ENCODE measurements around the gene KHDRBS2. TPM values are rescaled to one million over a fixed set of nuclear protein-coding genes. Genes with fewer than 3 reads are reported as not detected.

The KHDRBS2 gene
- total RNA-seq, 1 donor from 2014 or later: not detected

GRCh38 chr6:62162858-62163257 lies 123.2 kb downstream of the KHDRBS2 start:
- no peak for DNase-seq (ENCODE audit: extremely low spot score, unreplicated experiment)
- no peak overlapping the region for H3K4me3 Mint-ChIP-seq (ENCODE audit: unreplicated experiment)
- no peaks in the 10 kb centered on the region for H3K36me3 Mint-ChIP-seq (ENCODE audit: unreplicated experiment)
- H3K9me3 Mint-ChIP-seq (ENCODE audit: unreplicated experiment): peaks cover 18% of the 10 kb centered on the region
- no peaks in the 10 kb centered on the region for H3K4me1 Mint-ChIP-seq (ENCODE audit: unreplicated experiment)
- no peak overlapping the region for H3K27ac Mint-ChIP-seq (ENCODE audit: unreplicated experiment)
- no peaks in the 10 kb centered on the region for H3K27me3 Mint-ChIP-seq (ENCODE audit: unreplicated experiment)
- TF ChIP-seq, protein P1, sequence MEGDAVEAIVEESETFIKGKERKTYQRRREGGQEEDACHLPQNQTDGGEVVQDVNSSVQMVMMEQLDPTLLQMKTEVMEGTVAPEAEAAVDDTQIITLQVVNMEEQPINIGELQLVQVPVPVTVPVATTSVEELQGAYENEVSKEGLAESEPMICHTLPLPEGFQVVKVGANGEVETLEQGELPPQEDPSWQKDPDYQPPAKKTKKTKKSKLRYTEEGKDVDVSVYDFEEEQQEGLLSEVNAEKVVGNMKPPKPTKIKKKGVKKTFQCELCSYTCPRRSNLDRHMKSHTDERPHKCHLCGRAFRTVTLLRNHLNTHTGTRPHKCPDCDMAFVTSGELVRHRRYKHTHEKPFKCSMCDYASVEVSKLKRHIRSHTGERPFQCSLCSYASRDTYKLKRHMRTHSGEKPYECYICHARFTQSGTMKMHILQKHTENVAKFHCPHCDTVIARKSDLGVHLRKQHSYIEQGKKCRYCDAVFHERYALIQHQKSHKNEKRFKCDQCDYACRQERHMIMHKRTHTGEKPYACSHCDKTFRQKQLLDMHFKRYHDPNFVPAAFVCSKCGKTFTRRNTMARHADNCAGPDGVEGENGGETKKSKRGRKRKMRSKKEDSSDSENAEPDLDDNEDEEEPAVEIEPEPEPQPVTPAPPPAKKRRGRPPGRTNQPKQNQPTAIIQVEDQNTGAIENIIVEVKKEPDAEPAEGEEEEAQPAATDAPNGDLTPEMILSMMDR (IDR thresholded peaks at IDR 0.05): no peak

DNA sequence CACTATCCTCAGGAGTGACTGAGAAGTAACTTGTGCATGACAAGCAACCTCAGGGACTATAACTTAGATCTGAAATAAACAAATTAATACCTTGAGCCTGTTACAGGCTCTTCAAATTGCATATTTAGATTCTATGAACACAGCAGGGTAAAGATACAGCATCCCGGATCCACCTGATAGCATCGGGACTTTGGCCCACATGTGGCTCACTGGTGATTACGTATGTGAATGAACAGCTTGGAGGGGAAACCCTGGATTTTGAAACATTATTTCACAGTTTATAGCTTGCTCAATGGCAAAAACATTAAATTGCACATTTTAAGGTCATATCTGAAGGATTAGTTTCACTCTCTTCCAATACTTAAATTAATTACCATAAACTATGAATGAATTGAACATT lies 133.2 kb downstream of the KHDRBS2 start:
- Mint-ChIP-seq H3K36me3 (ENCODE audit: unreplicated experiment) (no peaks in the 10 kb centered on the region), H3K4me3 (ENCODE audit: unreplicated experiment) (no peak overlapping the region), H3K27ac (ENCODE audit: unreplicated experiment) (no peak overlapping the region), H3K9me3 (ENCODE audit: unreplicated experiment) (no peaks in the 10 kb centered on the region), H3K27me3 (ENCODE audit: unreplicated experiment) (no peaks in the 10 kb centered on the region), H3K4me1 (ENCODE audit: unreplicated experiment) (no peaks in the 10 kb centered on the region)
- TF ChIP-seq, protein P1 (IDR thresholded peaks at IDR 0.05): no peak
- DNase-seq (ENCODE audit: extremely low spot score, unreplicated experiment): no peak

DNA sequence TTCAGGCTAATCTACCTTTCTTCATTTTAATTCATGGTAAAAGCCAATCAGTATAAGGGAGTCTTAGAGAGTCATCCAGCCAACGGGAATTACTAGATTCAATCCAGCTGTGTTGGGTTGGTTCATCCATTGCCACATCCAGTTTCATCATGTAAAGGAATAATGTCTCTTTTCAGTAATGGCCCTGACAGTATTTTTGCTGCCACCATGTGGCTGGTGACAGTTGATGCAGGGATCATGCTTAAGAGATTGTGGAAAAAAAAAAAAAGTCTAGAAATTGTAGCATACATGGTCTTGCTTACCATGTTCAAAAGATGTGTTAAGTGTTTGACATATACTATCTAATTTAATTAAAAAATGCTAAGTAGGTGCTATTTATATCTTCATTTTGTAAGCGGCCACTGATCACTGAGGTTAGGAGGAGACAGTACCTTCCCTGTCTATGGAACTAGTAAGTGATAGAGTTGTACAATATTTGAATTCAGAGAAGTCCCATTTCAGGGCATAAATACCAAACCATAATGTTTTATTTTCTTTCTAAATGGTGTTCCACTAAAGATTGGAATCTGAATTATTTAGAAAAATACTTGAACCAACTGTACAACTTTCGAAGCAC lies 135.9 kb downstream of the KHDRBS2 start:
- no peak for DNase-seq (ENCODE audit: extremely low spot score, unreplicated experiment)
- TF ChIP-seq, protein P1 (IDR thresholded peaks at IDR 0.05): peak; percentile 64
- Mint-ChIP-seq H3K36me3 (ENCODE audit: unreplicated experiment) (no peaks in the 10 kb centered on the region), H3K27me3 (ENCODE audit: unreplicated experiment) (no peaks in the 10 kb centered on the region), H3K27ac (ENCODE audit: unreplicated experiment) (no peak overlapping the region), H3K9me3 (ENCODE audit: unreplicated experiment) (no peaks in the 10 kb centered on the region), H3K4me3 (ENCODE audit: unreplicated experiment) (no peak overlapping the region), H3K4me1 (ENCODE audit: unreplicated experiment) (no peaks in the 10 kb centered on the region)

GRCh38 chr6:62146954-62147853 lies 138.8 kb downstream of the KHDRBS2 start:
- Mint-ChIP-seq H3K4me3 (ENCODE audit: unreplicated experiment) (no peak overlapping the region), H3K27me3 (ENCODE audit: unreplicated experiment) (no peaks in the 10 kb centered on the region), H3K9me3 (ENCODE audit: unreplicated experiment) (no peaks in the 10 kb centered on the region), H3K4me1 (ENCODE audit: unreplicated experiment) (no peaks in the 10 kb centered on the region), H3K27ac (ENCODE audit: unreplicated experiment) (no peak overlapping the region), H3K36me3 (ENCODE audit: unreplicated experiment) (no peaks in the 10 kb centered on the region)
- no peak for DNase-seq (ENCODE audit: extremely low spot score, unreplicated experiment)
- TF ChIP-seq, protein P1 (IDR thresholded peaks at IDR 0.05): no peak

- TF ChIP-seq, protein P1 (IDR thresholded peaks at IDR 0.05): no peak
- no peaks in the 10 kb centered on the region for H3K27me3 Mint-ChIP-seq (ENCODE audit: unreplicated experiment)
- DNase-seq (ENCODE audit: extremely low spot score, unreplicated experiment): no peak
- H3K36me3 Mint-ChIP-seq (ENCODE audit: unreplicated experiment): no peaks in the 10 kb centered on the region
- H3K4me1 Mint-ChIP-seq (ENCODE audit: unreplicated experiment): no peaks in the 10 kb centered on the region
- peaks cover 34% of the 10 kb centered on the region for H3K9me3 Mint-ChIP-seq (ENCODE audit: unreplicated experiment)
- H3K27ac Mint-ChIP-seq (ENCODE audit: unreplicated experiment): no peak overlapping the region
- no peak overlapping the region for H3K4me3 Mint-ChIP-seq (ENCODE audit: unreplicated experiment)
Measured at GRCh38 chr6:62129127-62129526, 156.9 kb downstream of the KHDRBS2 start.
